Regular cardiac myocyte (primary cell): ENCODE results near the gene CLIP3. TPM values are rescaled to one million over a fixed set of nuclear protein-coding genes. Genes with fewer than 3 reads are reported as not detected.

Experiments used
- total RNA-seq: library from RNA; depleted of rRNA; stranded (reverse); fragments of >200 nt; gene quantifications from 2 replicates; pipeline ENCODE4 v1.2.3, GENCODE V29; 2014

Gene CLIP3
- 2.5 and 5.4 TPM in 2 replicates for total RNA-seq

GRCh38 chr19:36032251-36033104 lies at the start of gene CLIP3:
CLIP3 (minus strand) TSS chr19:36032873; CDS start chr19:36032357, 516 bp downstream.

DNA sequence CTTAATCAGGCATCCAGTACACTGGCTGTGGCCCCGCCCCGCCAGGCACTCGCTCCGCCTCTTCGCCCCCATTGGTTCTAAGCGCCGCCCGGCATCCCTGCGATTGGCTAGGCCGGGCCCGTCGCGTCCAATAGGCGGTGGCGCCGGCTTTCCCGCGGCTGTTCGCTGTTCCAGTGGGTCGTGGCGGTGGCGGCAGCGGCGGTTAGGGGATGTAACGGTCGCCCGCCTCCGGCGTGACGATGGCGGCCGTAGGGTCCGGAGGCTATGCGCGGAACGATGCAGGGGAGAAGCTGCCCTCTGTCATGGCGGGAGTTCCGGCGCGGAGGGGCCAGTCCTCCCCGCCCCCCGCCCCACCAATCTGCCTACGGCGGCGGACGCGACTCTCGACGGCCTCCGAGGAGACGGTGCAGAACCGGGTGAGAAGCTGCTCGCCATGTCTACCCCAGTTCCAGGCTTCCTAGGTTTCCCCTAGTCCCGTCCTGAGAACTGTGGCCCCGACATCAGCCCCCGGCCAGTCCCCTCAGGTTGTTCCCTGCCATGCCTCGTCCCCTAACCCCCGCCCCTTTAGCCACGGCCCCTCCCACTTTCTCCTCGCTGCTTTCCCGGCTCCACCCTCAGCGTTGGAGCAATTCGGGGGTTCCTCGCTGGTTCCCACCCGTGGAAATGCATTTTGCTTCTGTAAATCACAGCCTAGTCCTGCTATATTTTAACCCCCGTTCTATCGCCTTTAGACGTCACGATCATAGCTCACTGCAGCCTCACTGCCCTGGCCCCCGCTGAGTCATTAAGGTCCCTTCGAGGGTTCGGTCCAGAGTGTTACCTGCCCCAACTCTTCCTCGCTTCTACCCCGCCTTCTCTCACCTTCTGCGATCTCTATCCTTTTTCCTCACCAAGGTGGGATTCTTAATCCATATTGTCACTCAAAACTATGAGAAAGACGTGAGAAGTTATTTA lies 22.3 kb upstream of the CLIP3 start, which contains the start of gene WDR62:
WDR62 (plus strand) TSS at position 165 of the 954 bp plus-strand sequence; CDS start at position 240, 75 bp downstream.

GRCh38 chr19:36054119-36054732 lies 21.6 kb upstream of the CLIP3 start, which contains the start of gene THAP8:
THAP8 (minus strand) TSS chr19:36054285; CDS start chr19:36054217, 68 bp downstream.

DNA sequence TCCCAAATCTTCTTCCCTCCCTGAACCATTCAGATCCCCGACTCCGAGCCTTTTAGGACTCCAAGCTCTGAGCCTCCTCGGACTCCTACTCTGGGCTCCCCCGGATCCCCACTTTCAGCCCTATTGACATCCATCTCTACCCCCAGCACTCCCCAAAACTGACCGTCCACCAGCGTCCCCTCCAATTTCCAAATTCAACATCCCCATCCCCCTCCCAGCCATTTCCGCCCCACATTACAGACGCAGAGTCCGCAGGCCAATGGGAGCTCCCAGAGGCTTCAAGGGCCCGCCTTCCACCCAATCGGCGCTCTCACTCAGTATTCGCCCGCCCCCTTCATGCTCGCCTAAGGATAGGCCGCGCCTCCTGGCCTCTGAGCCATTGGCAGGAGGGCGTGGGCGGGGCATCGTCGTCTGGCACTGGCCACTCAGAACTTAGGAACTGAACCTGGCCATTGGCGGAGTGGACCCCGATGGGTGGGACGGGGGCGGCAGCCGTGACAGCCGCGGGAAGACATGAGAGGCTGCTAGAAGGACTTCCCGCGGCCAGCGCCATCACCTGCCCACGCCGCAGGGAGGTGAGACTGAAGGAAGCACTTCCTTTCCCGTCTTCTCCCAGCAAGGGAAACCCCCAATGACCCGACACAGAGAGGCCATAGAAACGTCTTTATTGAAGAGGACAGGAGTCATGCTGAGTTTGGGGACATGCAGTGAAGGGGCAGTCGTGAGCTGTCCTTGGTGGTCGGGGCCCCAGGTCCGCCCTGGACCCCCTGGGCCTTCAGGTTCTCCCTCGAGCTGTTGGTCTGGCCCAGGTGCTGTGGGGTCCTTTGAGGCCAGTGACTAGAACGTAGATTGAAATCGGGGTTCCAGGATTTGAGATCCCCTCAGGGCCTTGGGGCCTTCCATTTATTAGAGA lies 18.4 kb downstream of the CLIP3 start, which contains the start of gene ALKBH6:
ALKBH6 (minus strand) TSS at position 202 of the 913 bp plus-strand sequence. CDS start 816 bp downstream, outside the sequence.

GRCh38 chr19:36008336-36008978 lies 24.2 kb downstream of the CLIP3 start, which contains the start of gene SYNE4:
SYNE4 (minus strand) TSS chr19:36008813; CDS start chr19:36008681, 132 bp downstream.

DNA sequence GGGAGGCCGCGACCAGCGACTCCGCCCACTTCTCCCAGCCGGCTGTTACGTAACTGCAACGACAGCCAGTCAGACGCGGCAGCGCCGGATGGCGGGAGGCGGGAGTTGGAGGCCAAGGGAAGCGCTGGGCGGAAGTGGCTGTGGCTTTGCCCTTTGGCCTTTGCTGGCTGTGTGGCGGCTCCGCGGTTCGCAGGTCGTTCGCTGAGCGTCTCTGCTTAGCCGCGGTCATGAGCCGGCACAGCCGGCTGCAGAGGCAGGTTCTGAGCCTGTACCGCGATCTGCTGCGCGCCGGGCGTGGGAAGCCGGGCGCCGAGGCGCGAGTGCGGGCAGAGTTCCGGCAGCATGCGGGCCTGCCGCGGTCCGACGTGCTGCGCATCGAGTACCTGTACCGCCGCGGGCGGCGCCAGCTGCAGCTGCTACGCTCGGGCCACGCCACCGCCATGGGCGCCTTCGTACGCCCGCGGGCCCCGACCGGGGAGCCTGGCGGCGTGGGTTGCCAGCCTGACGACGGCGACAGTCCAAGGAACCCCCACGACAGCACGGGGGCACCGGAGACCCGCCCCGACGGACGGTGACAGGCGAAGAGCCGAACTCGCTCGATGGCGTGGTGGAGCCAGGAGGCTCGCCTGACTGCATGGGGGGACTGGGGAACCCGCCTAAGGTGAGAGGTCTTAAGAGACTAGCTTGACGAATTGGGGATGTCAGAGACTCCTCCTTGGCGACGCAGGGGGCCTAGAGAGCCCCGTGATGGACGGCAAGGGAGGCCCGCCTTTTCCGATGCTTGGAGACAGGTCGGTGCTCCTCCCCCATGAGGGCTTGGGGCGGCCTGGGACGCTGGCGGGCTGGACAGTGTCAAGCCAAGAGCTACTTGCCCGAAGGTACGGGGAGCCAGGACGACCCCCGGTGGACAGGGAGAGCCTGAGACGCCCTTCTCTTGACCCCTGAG lies 37.4 kb downstream of the CLIP3 start, which contains the start of gene SDHAF1:
SDHAF1 (plus strand) TSS at position 141 of the 946 bp plus-strand sequence; CDS start at position 228, 87 bp downstream.

Other genes starting within 250 kb of the CLIP3 start
- not detected in 2 replicates for gene PRODH2, start 220.0 kb downstream of the CLIP3 start, total RNA-seq
- not detected in 2 replicates for gene NPHS1, start 180.4 kb downstream of the CLIP3 start, total RNA-seq
- 0.28 TPM in 1 of 2 replicates, not detected in the other for gene KIRREL2, start 176.0 kb downstream of the CLIP3 start, total RNA-seq
- gene APLP1, start 164.3 kb downstream of the CLIP3 start, total RNA-seq, result 12.7 and 14.8 TPM in 2 replicates
- gene NFKBID, start 132.3 kb downstream of the CLIP3 start, total RNA-seq, result 2.0 and 2.5 TPM in 2 replicates
- 0.38 and 0.56 TPM in 2 replicates for gene HCST, start 130.3 kb downstream of the CLIP3 start, total RNA-seq
- not detected in 2 replicates for gene TYROBP, start 124.6 kb downstream of the CLIP3 start, total RNA-seq
- gene LRFN3, start 96.5 kb downstream of the CLIP3 start, total RNA-seq, result 1.2 and 2.3 TPM in 2 replicates
- 12.1 and 12.5 TPM in 2 replicates for gene SDHAF1, start 37.7 kb downstream of the CLIP3 start, total RNA-seq
- gene SYNE4, start 24.1 kb downstream of the CLIP3 start, total RNA-seq, result 0.19 and 0.28 TPM in 2 replicates
- 18.3 and 20.5 TPM in 2 replicates for gene ALKBH6, start 18.7 kb downstream of the CLIP3 start, total RNA-seq
- gene THAP8, start 21.4 kb upstream of the CLIP3 start, total RNA-seq, result 3.3 and 4.5 TPM in 2 replicates
- 0.85 and 8.4 TPM in 2 replicates for gene WDR62, start 22.0 kb upstream of the CLIP3 start, total RNA-seq
- gene OVOL3, start 78.3 kb upstream of the CLIP3 start, total RNA-seq, result not detected in 2 replicates
- 41.7 and 65.2 TPM in 2 replicates for gene POLR2I, start 82.0 kb upstream of the CLIP3 start, total RNA-seq
- gene TBCB, start 82.6 kb upstream of the CLIP3 start, total RNA-seq, result 179 and 333 TPM in 2 replicates
- gene CAPNS1, start 107.2 kb upstream of the CLIP3 start, total RNA-seq, result 198 and 306 TPM in 2 replicates
- 25.4 and 70.5 TPM in 2 replicates for gene COX7A1, start 119.6 kb upstream of the CLIP3 start, total RNA-seq
- gene ZNF565, start 181.8 kb upstream of the CLIP3 start, total RNA-seq, result 6.1 and 9.3 TPM in 2 replicates
- gene ZNF146, start 182.2 kb upstream of the CLIP3 start, total RNA-seq, result 85.4 and 89.9 TPM in 2 replicates